Stimulated activated CD8-positive, alpha-beta memory T cell treated with anti-CD3 and anti-CD28 coated beads, Interleukin-7, amount 100 ng/mL, for 24 hours (primary cell): ENCODE data around the gene MT1B.

Source experiments
- DNase-seq: peaks from one replicate; pipeline ENCODE4 v3.0.0-alpha.2; 2020; ENCODE audit warnings: low read depth

Gene MT1B

DNA sequence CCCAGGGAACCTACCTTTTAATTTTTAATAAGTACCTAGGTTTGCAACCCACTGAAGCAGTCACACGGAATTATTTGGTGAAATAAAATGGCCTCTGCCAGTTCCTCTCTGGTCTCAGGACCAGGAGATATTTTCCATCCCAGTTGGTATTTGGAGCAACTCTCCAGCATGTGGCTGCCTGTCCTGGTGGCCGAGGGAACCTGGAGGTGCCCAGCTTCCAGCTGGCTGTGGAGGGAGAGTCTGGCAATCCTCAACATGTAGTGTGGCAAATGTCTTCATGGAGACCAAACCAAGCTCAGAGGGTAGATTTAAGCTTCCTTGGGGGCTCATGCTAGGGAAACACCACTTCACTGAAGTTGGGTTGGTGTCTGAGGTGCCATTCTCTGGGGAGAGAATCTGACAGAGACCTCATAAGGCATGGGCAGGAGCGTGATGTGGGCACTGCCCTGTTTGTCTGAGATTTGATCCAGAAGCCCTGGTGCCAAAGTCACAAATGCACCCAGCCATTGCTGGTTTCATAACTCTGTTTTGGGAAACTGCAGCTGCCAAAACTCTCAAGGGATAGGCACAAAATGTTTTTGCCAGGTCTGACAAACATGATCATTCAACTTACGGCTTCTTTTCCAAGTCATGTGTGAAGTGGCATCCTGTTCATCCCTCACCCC is 33.4 kb downstream of the MT1B start:
- no peak for DNase-seq

GRCh38 chr16:56686758-56687157 is 35.1 kb downstream of the MT1B start:
- DNase-seq, result no peak

- DNase-seq, result no peak
Measured at GRCh38 chr16:56688762-56689161, 37.1 kb downstream of the MT1B start.

- no peak for DNase-seq
Measured at GRCh38 chr16:56689171-56689570, 37.5 kb downstream of the MT1B start.

DNA sequence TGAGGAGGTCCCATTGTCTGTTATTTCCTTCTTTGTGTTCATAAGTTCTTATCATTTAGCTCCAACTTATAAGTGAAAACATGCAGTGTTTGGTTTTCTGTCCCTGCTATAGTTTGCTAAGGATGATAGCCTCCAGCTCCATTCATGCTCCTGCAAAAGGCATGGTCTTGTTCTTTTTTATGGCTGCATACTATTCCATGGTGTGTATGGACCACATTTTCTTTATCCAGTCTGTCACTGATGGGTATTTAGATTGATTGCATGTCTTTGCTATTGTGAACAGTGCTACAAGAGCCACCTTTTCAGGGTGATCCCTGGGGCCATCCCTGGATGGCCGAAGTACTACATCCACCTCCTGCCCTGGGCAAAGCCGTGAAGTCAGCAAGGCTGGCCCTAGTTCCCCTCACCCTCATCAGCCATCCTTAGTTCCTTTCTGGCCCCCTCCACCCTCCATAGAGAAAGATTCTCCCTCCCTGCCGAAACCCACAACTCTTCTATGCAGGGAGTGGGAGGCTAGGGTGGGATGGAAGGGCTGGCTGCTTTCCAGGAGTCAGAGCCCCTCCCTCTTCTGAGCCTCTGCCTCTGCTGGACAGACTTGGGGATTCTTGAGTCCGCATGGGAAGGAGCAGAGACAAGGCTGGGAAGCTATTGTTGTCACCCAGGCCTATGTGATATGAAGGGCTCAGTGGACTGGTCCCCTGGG is 38.9 kb downstream of the MT1B start:
- DNase-seq, result no peak

DNA sequence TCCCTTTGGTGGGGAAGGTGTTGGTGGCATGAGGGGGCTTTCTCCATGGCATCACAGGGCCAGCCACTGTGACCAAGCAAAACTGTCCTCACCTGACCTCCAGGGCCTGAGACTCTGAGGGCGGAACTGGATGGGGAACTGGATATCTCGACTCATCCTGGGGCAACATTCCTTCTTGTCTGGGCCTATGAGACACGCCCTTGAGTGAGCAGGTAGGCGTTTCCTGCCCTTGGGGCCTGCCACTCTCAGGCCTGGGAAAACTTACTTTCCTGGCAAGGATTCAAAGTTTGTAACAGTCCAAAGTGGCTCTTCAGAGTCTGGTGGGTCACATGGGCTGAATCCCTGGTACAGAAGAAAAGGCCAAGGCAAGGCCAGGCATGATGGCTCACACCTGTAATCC is 40.2 kb downstream of the MT1B start:
- DNase-seq, result no peak

- no peak for DNase-seq
Measured at GRCh38 chr16:56695246-56695645, 43.6 kb downstream of the MT1B start.

DNA sequence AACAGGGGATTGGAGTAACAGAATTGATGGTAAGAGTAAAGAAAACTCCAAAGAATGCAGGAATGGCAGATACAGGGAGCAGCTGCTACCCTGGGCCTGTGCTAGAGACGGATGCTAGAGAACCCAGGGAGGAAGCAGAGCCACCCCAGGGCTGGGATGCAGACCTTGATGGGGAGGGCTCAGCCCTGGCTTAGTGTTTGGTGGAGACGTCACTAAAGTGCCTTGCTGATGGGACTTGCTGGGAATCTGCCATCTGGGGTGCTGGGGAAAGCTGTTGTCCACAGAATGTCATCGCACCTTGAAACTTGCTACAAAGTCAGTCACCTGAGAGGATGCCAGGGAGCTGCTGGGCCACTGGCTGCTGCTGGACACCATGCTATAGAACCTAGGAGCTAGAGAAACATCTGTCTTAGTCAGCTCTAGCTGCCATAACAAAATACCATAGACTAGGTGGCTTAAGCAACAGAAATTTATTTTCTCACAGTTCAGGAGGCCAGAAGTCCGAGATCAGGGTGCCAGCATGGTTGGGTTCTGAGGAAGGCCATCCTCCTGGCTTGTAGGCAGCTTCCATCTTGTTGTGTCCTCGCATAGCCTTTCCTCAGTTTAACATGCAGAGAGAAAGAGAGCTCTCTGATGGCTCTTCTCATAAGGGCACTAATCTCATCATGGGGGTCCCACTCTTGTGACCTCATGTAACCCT is 45.9 kb downstream of the MT1B start:
- no peak for DNase-seq

DNA sequence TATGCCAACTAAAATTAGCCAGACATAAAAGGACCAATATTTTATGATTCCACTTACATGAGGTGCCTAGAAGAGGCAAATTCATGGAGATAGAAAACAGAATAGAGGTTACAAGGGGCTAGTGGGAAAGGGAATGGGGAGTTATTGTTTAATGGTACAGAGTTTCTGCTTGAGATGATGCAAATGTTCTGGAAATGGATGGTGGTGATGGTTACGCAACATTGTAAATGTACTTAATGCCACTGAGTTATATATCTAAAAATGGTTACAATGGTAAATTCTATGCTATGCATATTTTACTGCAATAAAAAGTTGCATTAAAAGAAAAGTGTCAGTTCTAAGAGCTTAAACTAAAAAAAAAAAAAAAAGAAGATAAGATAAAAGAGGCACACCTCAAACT is 48.5 kb downstream of the MT1B start:
- no peak for DNase-seq

DNA sequence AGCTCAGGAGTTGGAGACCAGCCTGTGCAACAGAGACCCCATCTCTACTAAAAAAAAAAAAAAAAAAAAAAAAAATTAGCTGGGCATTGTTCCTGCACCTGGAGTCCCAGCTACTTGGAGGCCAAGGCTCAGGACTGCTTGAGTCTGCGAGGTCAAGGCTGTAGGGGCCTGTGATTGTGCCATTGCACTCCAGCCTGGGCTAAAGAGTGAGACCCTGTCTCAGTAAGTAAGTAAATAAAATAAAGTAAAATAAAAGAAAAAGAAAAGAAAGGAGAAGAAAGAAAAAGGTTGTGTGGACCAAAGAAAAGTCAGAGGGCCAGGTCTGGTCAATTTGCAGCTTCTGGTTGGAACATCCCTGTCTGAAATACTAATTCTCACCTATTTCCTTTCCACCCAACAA is 48.9 kb downstream of the MT1B start:
- no peak for DNase-seq

GRCh38 chr16:56701534-56701933 is 49.8 kb downstream of the MT1B start:
- no peak for DNase-seq
